ENCODE results near the gene NDUFV2.

- TF ChIP-seq CTCF (IDR thresholded peaks at IDR 0.05) (no peak), POLR2A (IDR thresholded peaks at IDR 0.05) (no peak), EP300 (IDR thresholded peaks at IDR 0.05) (peak in 1 of 2 donors; percentile 24)
Observed at GRCh38 chr18:9069601-9070000, 32.9 kb upstream of the NDUFV2 start.

Data from tibial nerve (tissue), 4 donors.